Measurements from ENCODE around the gene TXNDC16.

DNA sequence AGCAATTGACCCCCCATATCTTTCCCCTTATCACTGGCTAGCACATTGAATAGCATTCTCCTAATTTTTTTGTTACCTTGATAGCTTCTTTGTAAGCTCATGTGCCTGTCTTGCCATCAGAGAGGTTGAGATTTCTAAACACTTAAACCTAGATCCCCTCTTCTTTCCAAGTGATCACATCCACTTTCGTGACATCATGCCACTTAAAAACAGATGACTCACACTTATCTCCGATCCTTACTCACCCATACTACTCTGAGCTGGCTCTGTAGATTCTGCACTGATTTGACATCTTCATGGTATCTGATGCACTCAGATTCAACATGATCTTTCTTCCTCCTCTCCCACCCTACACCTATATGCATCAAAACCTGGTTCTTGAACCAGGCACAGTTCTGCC lies 10.8 kb upstream of the TXNDC16 start:
- no peak for TF ChIP-seq NFRKB (IDR thresholded peaks at IDR 0.05)
- TF ChIP-seq BHLHE40 (IDR thresholded peaks at IDR 0.05; ENCODE audit: borderline replicate concordance), result no peak
- no peak for TF ChIP-seq CTBP1 (IDR thresholded peaks at IDR 0.05; ENCODE audit: borderline replicate concordance)
- no peak for TF ChIP-seq HDGF (IDR thresholded peaks at IDR 0.05; ENCODE audit: borderline replicate concordance)
- TF ChIP-seq SP1 (IDR thresholded peaks at IDR 0.05), result no peak
- no peak for TF ChIP-seq ELF4 (IDR thresholded peaks at IDR 0.05)
- TF ChIP-seq TARDBP (IDR thresholded peaks at IDR 0.05), result no peak
- no peak for TF ChIP-seq FOXM1 (IDR thresholded peaks at IDR 0.05; ENCODE audit: borderline replicate concordance)
- TF ChIP-seq, protein P1, sequence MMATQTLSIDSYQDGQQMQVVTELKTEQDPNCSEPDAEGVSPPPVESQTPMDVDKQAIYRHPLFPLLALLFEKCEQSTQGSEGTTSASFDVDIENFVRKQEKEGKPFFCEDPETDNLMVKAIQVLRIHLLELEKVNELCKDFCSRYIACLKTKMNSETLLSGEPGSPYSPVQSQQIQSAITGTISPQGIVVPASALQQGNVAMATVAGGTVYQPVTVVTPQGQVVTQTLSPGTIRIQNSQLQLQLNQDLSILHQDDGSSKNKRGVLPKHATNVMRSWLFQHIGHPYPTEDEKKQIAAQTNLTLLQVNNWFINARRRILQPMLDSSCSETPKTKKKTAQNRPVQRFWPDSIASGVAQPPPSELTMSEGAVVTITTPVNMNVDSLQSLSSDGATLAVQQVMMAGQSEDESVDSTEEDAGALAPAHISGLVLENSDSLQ (IDR thresholded peaks at IDR 0.05), result no peak
